ENCODE data around the gene ATP8B1. TPM values are rescaled to one million over a fixed set of nuclear protein-coding genes. Genes with fewer than 3 reads are reported as not detected.

The ATP8B1 gene
- total RNA-seq, 1 experiment from 2014 or later: 15.9 TPM

GRCh38 chr18:57709335-57709734, 93.8 kb downstream of the ATP8B1 start:
- Histone ChIP-seq H4K20me1 (ENCODE audit: insufficient read depth) (no peaks in the 10 kb centered on the region), H3K36me3 (ENCODE audit: control insufficient read depth in 1 of 2, insufficient read depth in 2 of 2, low read length in 2 of 2) (no peaks in the 10 kb centered on the region), H3K27ac (ENCODE audit: low read depth, low read length) (no peak overlapping the region), H3K4me1 (ENCODE audit: control insufficient read depth in 1 of 2, insufficient read depth in 2 of 2, low read length in 2 of 2) (peaks cover 10 to 26% of the 10 kb centered on the region in 2 experiments), H2AFZ (ENCODE audit: low read depth, low read length, poor library complexity, severe bottlenecking) (no peak overlapping the region), H3K4me3 (replicated peaks in 1 of 2; ENCODE audit: low read depth in 1 of 2, low read length in 2 of 2) (no peak overlapping the region), H3K9me3 (ENCODE audit: control insufficient read depth in 1 of 2, insufficient read depth in 1 of 2, low read depth in 1 of 2, low read length in 2 of 2) (no peaks in the 10 kb centered on the region), H3K9me2 (ENCODE audit: insufficient read depth) (no peaks in the 10 kb centered on the region), H3K4me2 (ENCODE audit: low read length) (no peak overlapping the region), H3K9ac (ENCODE audit: low read length) (no peak overlapping the region), H3K27me3 (ENCODE audit: insufficient read depth, low read length) (no peaks in the 10 kb centered on the region), H3K79me2 (ENCODE audit: insufficient read depth, low read length) (0 out of 2 replicates have a peak, but pooled peaks cover 2% of the 10 kb centered on the region)
- TF ChIP-seq REST (IDR thresholded peaks at IDR 0.05; ENCODE audit: low read depth) (no peak), EZH2 (IDR thresholded peaks at IDR 0.05) (no peak), CEBPB (IDR thresholded peaks at IDR 0.05; ENCODE audit: low read depth) (no peak), SIN3A (IDR thresholded peaks at IDR 0.05; ENCODE audit: low read depth) (no peak), ZBTB33 (IDR thresholded peaks at IDR 0.05; ENCODE audit: extremely low read depth, insufficient replicate concordance, low read length) (no peak), CBX3 (IDR thresholded peaks at IDR 0.05; ENCODE audit: low read depth) (no peak), JUND (IDR thresholded peaks at IDR 0.05) (no peak), SRF (IDR thresholded peaks at IDR 0.05; ENCODE audit: low read depth) (no peak), RAD21 (IDR thresholded peaks at IDR 0.05; ENCODE audit: low read depth) (no peak), TCF7L2 (IDR thresholded peaks at IDR 0.05; ENCODE audit: borderline replicate concordance, extremely low read depth, insufficient read depth, insufficient read length) (no peak), ELF1 (IDR thresholded peaks at IDR 0.05; ENCODE audit: borderline replicate concordance, low read depth) (no peak), ZNF274 (IDR thresholded peaks at IDR 0.05; ENCODE audit: low read depth, low read length) (no peak), SP1 (IDR thresholded peaks at IDR 0.05; ENCODE audit: low read depth) (no peak), YY1 (IDR thresholded peaks at IDR 0.05; ENCODE audit: extremely low read depth, insufficient replicate concordance, low read depth, low read length) (no peak), MAX (IDR thresholded peaks at IDR 0.05) (no peak), POLR2A (IDR thresholded peaks at IDR 0.05; ENCODE audit: borderline replicate concordance, extremely low read depth, insufficient read depth, insufficient read length) (no peak), CTCF (IDR thresholded peaks at IDR 0.05 in 2 of 3, conservative IDR thresholded peaks at IDR 0.05 in 1 of 3; ENCODE audit: borderline replicate concordance in 1 of 3, insufficient read depth in 1 of 3, low read depth in 2 of 3, low read length in 2 of 3) (no peak), POLR2AphosphoS5 (IDR thresholded peaks at IDR 0.05; ENCODE audit: low read depth, low read length) (no peak), FOSL1 (IDR thresholded peaks at IDR 0.05; ENCODE audit: low read depth) (no peak)
- intact Hi-C loops (cut with micrococcal nuclease): no loop called here
- ATAC-seq (no peak), DNase-seq (ENCODE audit: low read depth, low spot score) (no peak)
- POLR2A ChIA-PET: no interaction called here
- no TSS peak for BruUV-seq (replicated peaks)
- CTCF ChIA-PET: no interaction called here
- RAD21 ChIA-PET (ENCODE audit: low non-redundant PET in 1 of 2, low total read pairs in 2 of 2, uncharacterized antibody in 2 of 2, unreplicated experiment in 2 of 2): no interaction called here

Measured in HCT116 (cell line).